HuH-7.5 (cell line): ENCODE measurements around the gene EPDR1.

Experiments used
- DNase-seq: peaks from one replicate; pipeline ENCODE4 v3.0.0; 2011; ENCODE audit warnings: low spot score

The EPDR1 gene

DNA sequence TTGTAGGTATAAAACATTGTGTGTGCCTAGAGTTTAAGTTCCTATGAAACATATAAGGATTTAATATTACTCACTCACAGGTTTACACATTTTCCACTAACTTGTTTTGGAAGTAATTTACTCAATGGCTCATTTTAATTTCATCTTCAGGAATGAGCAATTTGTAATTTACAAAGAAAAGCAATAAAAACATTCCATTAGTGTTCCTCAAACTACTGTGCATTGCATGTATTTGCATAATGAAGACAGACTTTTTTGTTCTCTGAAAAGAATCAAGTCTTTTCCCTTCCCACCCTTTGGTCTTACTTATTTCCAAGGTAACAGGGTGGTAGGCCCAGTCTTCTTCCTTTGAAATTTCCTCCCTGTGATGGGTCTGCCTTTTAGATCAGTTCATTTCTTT lies 61.2 kb downstream of the EPDR1 start:
- no peak for DNase-seq

DNA sequence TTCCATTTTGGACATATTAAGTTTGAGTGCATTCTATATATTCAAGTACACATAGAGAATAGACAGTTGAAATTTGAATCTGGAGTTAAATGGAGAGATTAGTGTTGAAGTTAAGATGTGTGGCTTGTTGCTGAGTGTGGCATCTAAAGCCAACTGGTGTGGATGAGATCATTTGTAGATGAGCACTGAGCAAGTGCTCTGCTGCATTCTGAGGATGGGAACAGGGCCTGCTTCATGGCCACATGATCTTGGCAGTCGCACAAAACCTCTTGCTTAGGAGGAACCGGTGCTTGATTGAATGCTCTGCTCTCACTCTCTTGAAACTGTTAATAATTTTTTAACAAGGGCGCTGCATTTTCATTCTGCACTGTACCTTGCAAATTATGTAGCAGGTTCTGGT lies 62.0 kb downstream of the EPDR1 start:
- no peak for DNase-seq

DNA sequence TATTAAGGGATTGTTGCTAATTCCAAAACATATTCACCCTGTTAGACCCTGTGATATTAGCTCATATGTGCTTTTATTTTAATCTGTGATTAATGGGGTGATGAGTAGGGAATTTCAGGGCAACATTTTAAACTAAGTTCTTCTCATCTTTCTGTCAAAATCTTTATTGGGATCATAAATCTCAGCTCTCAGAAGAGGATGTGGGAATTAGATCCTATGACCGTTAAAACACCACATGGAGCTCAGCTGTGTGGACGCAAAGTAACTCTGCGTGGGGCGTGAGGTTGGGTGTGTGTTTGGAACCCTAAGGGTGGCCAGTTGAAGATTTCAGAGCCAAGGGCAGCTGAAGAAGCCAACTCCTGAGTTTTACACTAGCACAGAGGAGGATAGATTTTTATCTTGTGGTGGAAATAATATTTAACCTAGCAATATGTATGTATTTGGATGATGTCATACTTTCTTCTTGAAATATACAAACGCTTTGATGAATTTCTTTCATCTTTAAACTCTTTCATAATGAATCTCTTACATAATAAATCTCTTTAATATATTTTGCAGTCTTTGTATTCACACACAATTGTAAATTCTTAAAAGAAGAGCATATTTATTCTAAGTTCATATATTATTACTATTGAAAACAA lies 64.4 kb downstream of the EPDR1 start:
- DNase-seq = no peak

DNA sequence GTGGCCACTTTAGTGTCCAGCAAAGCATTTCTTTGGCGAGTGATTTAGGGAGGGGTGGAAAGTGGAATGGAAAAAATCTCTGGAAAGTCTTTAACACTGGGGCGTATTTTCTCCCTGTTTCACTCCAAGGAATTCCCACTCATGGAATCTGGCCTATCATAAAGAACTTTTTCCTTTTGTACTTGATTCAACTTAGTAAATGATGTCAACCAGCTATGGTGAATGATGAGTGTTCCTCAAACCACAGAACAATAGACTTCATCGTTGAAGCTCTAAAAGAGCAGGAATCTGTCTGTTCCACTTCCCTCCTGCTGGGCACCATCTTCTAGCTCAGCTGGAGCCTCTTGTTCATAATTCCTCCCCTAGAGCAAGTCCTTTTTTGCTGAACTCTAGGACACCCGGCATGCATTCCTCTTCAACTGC lies 66.5 kb downstream of the EPDR1 start:
- no peak for DNase-seq

DNA sequence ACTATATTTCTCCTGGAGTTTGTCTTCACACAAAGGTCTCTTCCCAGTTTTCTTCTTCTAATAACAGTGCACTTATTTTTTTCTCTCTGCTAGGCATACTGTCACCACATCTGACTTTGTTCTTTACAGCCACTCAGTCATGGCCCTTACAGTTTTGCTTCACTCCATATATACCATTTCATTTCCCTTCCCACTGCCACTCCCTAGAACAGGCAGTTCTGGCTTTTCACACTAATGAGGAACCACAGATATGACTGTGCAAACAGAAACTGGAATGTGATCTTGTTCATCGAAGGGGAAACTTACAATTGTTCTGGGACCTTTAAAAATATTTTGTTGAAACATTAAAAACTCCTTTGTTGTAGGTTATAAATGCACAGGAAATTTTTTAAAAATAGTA lies 67.3 kb downstream of the EPDR1 start:
- DNase-seq = no peak

DNA sequence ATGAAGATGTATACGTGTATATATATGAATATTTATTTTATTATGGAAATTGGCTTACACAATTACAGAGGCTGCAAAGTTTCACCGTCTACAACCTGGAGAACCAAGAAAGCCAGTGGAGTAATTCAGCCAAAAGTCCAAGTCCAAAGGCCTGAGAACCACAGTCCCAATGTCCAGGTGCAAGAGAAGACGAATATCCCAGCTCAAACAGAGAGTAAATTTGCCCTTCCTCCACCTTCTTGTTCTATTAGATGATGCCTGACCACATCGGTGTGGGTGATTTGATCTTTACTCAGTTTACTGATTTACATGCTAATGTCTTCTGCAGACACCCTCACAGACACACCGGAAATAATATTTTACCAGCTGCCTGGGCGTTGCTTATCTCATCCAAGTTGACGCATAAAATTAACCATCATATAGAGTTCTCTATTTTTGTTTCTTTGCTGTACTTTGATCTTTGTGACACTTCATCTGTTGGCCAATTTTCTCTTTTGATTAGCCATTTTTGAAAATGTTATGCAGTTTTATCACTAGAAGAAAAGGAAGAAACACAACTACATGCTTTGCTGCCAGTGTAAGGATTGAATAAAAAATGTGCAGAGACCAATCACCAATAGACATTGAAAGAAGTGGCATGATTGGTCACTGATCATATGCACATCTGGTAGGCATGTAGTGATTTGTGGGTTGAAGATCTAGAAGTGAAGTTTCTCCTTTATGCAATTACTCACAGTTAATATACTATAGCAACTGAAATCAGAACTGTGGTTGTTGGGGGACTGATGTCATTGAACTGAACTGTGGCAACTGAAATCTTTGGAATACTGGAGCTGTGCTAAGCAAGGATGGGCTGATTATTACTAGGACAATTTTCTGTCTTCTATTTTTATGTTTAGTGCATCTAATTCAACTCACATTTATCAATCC lies 68.5 kb downstream of the EPDR1 start:
- no peak for DNase-seq

DNA sequence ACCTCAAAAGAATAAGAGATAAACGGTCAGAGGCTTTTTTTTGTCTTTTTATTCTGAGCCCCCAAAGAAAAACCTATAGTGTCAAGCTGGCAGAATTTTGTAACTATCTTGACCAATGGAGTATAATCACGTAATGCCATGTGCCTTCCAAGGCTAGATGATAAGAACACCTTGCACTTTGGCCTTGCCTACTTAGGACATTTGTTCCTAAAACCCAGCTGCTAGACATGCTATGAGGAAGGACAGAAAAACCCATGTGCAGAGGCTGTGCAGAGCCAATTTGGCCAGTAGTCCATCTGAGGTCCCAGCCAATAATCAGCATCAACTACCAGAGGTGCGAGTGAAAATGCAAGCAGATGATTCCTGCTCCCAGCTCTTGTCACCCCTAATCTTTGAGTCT lies 69.9 kb downstream of the EPDR1 start:
- no peak for DNase-seq

DNA sequence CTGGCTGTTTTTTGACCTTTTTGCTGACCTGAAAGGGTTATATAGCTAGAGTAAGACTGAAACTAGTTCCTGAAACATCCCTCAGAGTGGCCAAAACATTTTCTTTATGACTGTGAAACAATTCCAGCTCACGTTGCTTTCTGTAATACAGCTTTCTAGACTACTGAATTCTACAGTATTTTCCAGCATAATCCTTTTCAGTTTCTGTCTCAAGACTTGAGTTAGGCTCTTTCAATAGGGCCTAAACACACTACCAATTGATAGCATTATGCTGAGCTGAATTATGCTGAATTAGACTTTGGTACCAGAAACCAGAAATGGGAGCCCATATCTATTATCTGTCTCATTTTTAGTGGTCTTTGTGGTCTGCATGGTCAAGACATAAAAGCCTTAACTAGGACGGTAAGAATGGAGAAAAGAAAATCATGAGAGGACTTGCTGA lies 72.6 kb downstream of the EPDR1 start:
- no peak for DNase-seq

DNA sequence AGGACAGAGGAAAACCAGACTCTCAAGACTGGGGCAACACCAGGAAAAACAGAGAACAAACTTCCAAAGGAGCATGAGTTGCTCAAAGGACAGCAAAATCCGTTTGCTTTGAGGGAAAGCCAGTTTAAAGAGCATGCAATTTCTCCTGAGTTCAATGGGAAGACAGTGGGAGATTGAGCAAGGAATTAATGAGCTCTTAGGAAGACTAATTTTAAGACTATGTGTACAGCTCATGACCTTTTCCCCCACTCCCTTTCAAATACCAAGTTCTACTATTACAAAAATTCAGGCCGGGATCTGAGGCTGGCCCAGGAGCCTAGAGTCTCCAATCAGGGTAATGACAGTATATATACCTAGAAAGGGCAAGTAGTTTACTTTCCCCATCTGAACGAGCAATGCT lies 79.2 kb downstream of the EPDR1 start:
- DNase-seq = no peak

DNA sequence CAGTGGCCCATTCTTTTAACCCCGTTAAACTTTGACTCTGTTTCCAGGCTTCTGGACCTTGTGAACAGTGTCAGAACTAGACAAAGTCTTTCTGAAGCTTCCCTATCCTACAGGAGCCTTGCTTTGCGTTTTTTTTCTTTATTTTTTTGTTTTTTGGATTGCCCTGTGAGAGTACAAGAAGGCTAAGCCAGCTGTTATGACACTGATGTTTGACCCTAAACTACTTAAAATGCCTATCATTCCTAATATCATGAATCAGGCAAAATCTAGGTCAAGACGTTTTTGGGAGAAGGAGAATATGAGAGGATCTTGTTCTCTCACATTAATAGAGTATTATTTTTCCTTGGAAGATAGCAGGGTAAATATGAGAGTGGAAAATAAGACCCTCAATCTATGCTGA lies 79.8 kb downstream of the EPDR1 start:
- DNase-seq = no peak
